BE2C (cell line): Measurements from ENCODE around the gene AKAP13.

Experiments
- DNase-seq: peaks from one replicate; pipeline ENCODE4 v3.0.0-alpha.2; 2020
- H3K27me3 ChIP-seq: fragments of 250-450 bp; sonication (Bioruptor Pico); 2 replicates; pipeline ENCODE4 v1.5.1; 2020; ENCODE audit warnings: mild to moderate bottlenecking
- H3K36me3 ChIP-seq: fragments of 250-450 bp; sonication (Bioruptor Pico); 2 replicates; pipeline ENCODE4 v1.5.1; 2020; ENCODE audit warnings: mild to moderate bottlenecking
- H3K4me1 ChIP-seq: fragments of 250-450 bp; sonication (Bioruptor Pico); 2 replicates; pipeline ENCODE4 v1.5.1; 2020
- H3K4me3 ChIP-seq: 2 replicates; pipeline ENCODE4 v1.5.1; 2011; ENCODE audit warnings: low read depth, low read length
- H3K9me3 ChIP-seq: fragments of 250-450 bp; sonication (Bioruptor Pico); 2 replicates; pipeline ENCODE4 v1.5.1; 2020
- TF ChIP-seq, protein P1 (sequence below): IDR thresholded peaks from 2 replicates; pipeline ENCODE4 v1.5.1; 2012; ENCODE audit warnings: mild to moderate bottlenecking, low read depth, low read length

The AKAP13 gene

DNA sequence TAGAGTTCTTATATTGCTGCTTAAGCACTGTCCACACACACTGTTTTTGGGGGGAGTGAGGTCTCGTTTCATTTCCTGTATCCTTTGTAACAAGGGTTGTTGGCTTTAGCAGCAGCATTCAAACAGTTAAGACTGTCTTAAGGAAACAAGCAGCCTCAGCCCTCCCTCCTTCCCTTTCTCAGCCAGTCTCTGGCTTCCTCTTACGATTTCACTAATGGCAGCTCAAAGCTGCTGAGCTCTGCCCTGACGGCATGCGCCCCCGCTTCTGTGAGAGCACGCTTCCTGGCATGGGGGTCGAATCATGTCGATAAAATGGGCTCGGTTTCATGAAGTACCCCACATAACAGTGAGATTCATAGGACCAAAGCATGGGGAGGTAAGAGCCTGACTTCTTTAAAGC, 309.3 kb downstream of the AKAP13 start:
- H3K27me3 ChIP-seq: no peaks in the 10 kb centered on the region
- no peak for DNase-seq
- no peak overlapping the region for H3K4me3 ChIP-seq
- TF ChIP-seq, protein P1, sequence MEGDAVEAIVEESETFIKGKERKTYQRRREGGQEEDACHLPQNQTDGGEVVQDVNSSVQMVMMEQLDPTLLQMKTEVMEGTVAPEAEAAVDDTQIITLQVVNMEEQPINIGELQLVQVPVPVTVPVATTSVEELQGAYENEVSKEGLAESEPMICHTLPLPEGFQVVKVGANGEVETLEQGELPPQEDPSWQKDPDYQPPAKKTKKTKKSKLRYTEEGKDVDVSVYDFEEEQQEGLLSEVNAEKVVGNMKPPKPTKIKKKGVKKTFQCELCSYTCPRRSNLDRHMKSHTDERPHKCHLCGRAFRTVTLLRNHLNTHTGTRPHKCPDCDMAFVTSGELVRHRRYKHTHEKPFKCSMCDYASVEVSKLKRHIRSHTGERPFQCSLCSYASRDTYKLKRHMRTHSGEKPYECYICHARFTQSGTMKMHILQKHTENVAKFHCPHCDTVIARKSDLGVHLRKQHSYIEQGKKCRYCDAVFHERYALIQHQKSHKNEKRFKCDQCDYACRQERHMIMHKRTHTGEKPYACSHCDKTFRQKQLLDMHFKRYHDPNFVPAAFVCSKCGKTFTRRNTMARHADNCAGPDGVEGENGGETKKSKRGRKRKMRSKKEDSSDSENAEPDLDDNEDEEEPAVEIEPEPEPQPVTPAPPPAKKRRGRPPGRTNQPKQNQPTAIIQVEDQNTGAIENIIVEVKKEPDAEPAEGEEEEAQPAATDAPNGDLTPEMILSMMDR: no peak
- H3K36me3 ChIP-seq: peaks cover 11% of the 10 kb centered on the region; the same call in 1 of the 2 replicates
- no peaks in the 10 kb centered on the region for H3K4me1 ChIP-seq
- H3K9me3 ChIP-seq: no peaks in the 10 kb centered on the region

DNA sequence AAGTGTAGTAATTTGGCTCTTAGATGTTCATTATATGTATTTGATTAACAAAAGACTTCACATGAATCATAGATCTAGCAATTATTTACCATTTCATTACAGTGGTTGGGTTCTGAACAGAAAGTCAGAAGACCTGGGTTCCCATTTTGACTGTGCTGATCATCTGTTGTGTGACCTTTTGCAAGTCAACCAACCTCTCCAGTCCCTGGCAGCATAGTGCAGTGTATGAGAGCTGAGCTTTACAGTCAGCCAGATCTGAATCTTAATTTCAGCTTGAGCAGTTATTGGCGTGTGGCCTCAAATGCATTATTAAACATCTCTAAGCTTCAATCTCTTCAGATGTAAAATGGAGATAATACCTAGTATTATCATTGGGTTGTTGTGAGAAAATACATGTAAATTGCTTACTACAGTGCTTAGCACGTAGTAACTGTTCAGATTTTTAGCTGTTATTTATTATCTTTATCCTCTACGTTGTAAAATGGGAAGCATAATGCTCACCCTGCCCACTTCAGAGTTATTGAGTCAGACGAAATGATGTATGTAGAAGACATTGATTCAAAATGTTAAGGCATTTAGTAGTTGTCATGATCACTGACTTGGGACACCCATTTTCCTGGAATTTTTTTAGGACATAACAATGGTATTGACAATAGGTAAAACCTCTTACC, 310.3 kb downstream of the AKAP13 start:
- Histone ChIP-seq H3K36me3 (peaks cover 17% of the 10 kb centered on the region; the same call in 1 of the 2 replicates), H3K4me1 (no peaks in the 10 kb centered on the region), H3K9me3 (no peaks in the 10 kb centered on the region), H3K4me3 (no peak overlapping the region), H3K27me3 (no peaks in the 10 kb centered on the region)
- TF ChIP-seq, protein P1: no peak
- no peak for DNase-seq

DNA sequence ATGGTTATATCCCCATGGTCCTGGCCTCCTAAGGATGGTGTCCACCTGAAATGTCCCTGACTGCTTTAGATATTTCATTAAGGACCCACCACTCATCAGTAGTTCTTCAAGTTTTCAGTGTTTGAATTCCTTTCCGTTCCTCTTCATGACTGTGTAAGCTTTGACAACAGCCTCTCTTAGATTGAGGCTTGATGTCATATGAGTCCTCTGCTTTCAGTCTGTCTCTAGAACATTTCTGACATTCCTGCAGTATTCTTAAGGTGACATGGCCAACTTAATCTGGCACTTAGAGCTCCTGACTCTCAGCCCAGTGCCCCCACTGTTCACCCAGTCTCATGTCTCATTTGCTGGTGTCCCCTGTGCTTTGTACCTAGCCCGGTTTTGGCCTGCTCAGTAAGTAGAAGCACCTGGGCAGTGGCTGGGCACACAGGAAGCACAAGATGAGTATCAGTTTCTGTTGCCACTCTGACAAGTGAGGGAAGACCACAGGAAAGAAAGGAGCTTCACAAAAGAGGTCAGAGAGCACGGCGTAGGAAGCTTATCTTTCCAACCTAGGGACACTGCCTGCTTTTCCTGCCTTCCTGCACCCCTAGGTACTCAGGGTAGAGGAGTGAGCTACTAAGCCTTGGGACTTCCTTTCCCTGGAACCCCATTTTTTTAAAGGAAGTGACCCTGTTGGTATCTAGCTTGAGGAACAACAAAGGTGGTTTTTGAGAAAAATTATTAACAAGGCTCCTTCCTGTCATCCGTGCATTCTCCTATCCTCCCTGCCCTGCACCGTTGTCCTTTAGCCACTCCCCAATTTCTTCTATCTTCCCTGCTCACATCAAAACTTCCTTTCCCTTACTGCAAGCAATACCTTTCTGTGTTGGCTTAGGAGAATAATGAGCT, 311.2 kb downstream of the AKAP13 start:
- TF ChIP-seq, protein P1: no peak
- no peaks in the 10 kb centered on the region for H3K4me1 ChIP-seq
- H3K36me3 ChIP-seq: peaks cover 17% of the 10 kb centered on the region; the same call in 1 of the 2 replicates
- H3K9me3 ChIP-seq: no peaks in the 10 kb centered on the region
- no peak overlapping the region for H3K4me3 ChIP-seq
- no peaks in the 10 kb centered on the region for H3K27me3 ChIP-seq
- no peak for DNase-seq

DNA sequence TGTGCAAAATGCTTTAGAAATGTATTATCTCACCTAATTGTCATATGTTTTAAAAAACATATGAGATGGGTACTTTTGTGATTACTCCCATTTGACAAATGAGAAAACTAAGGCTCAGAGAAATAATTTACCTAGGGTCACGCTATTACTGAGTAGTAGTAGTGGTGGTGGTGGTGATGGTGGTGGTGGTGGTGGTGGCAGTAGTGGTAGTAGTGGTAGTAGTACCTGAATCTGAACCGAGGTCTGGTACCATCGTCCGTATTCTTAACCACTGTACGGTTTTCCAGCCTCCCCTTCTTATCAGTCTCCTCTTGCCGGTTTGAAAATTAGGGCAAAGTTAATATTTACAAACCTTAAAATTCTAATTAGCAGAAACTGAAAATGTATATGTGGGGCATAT, 311.9 kb downstream of the AKAP13 start:
- Histone ChIP-seq H3K36me3 (peaks cover 17% of the 10 kb centered on the region; the same call in 1 of the 2 replicates), H3K4me3 (no peak overlapping the region), H3K27me3 (no peaks in the 10 kb centered on the region), H3K9me3 (no peaks in the 10 kb centered on the region), H3K4me1 (no peaks in the 10 kb centered on the region)
- TF ChIP-seq, protein P1: no peak
- no peak for DNase-seq

DNA sequence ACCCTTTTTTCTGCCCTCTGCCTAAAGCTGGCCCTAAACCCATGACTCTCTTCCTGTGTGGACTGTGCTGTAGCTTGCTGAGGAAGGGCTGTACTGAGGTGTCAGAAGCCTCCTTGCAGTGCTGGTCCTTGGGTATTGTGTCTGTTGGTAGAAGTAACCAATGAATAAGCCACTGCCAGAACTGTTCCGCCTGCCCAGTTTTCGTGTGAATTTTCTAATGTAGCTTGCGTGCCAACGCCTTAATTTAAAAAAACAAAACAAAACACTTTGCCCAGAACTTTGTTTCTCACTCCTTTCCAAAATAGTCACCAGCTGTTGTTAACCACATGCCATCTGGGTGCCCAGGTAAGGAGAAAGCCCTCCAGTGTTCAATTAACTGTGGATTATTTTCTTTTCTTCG, 312.5 kb downstream of the AKAP13 start:
- peaks cover 17% of the 10 kb centered on the region; the same call in 1 of the 2 replicates for H3K36me3 ChIP-seq
- DNase-seq: no peak
- H3K27me3 ChIP-seq: no peaks in the 10 kb centered on the region
- no peaks in the 10 kb centered on the region for H3K9me3 ChIP-seq
- no peaks in the 10 kb centered on the region for H3K4me1 ChIP-seq
- TF ChIP-seq, protein P1: no peak
- no peak overlapping the region for H3K4me3 ChIP-seq

DNA sequence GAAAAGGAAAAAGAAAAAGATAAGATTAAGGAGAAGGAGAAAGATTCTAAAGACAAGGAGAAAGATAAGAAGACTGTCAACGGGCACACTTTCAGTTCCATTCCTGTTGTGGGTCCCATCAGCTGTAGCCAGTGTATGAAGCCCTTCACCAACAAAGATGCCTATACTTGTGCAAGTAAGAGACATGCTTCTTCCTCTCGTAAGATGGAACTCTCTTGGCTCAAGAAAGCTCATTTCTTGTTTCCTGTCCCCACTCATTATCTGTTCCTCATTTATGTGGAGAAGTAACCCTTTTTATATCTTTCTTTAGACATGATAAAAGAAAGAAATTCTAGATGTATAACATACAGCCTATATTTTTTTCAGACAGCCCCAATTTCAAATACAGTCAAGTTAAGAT, 312.9 kb downstream of the AKAP13 start:
- H3K36me3 ChIP-seq: peaks cover 17% of the 10 kb centered on the region; the same call in 1 of the 2 replicates

More for the DNA sequence above, 312.9 kb downstream of the AKAP13 start:
- TF ChIP-seq, protein P1: no peak
- H3K4me1 ChIP-seq: no peaks in the 10 kb centered on the region
- no peaks in the 10 kb centered on the region for H3K9me3 ChIP-seq
- DNase-seq: no peak
- H3K27me3 ChIP-seq: no peaks in the 10 kb centered on the region
- H3K4me3 ChIP-seq: no peak overlapping the region
